ENCODE data around the gene VIL1. TPM values are rescaled to one million over a fixed set of nuclear protein-coding genes. Genes with fewer than 3 reads are reported as not detected.

Gene VIL1
- not detected in 2 replicates for total RNA-seq (ENCODE audit: low replicate concordance)

DNA sequence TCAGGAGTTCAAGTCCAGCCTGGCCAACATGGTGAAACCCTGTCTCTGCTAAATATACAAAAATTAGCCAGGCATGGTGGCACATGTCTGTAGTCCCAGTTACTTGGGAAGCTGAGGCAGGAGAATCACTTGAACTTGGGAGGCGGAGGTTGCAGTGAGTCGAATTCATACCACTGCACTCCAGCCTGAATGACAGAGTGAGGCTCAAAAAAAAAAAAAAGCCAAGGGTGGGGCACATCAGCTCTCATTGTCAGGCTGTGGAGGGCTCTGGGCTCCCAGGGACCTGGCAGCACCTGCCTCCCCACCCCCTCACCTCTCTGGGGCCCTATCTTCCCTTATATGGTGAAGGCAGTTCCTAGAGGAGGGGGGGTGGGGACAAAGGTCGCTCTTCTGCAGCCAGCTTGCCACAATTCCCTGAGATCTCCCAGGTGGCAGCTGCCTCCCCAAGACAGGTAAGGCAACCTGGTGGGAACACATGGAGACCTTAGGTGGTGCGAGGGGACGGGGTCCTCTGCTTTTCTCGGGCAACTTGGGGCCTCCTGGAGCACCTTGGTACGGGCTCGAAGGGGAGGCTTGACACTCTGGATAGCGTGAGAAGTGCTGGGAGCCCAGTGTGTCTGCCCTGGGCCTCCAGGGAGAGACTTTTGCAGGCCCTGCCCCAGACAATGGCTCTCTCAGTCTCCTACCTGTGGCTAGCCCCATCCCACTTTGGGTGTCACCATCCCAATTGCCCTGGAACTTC is at the start of gene VIL1:
Gene VIL1 (plus strand): TSS at position 407 of the 742 bp plus-strand sequence. CDS start 4,656 bp downstream, outside the sequence.
- TF ChIP-seq, protein P1, sequence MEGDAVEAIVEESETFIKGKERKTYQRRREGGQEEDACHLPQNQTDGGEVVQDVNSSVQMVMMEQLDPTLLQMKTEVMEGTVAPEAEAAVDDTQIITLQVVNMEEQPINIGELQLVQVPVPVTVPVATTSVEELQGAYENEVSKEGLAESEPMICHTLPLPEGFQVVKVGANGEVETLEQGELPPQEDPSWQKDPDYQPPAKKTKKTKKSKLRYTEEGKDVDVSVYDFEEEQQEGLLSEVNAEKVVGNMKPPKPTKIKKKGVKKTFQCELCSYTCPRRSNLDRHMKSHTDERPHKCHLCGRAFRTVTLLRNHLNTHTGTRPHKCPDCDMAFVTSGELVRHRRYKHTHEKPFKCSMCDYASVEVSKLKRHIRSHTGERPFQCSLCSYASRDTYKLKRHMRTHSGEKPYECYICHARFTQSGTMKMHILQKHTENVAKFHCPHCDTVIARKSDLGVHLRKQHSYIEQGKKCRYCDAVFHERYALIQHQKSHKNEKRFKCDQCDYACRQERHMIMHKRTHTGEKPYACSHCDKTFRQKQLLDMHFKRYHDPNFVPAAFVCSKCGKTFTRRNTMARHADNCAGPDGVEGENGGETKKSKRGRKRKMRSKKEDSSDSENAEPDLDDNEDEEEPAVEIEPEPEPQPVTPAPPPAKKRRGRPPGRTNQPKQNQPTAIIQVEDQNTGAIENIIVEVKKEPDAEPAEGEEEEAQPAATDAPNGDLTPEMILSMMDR (IDR thresholded peaks at IDR 0.05; ENCODE audit: insufficient read depth, low read length) = no peak
- DNase-seq (ENCODE audit: low read depth) = no peak

DNA sequence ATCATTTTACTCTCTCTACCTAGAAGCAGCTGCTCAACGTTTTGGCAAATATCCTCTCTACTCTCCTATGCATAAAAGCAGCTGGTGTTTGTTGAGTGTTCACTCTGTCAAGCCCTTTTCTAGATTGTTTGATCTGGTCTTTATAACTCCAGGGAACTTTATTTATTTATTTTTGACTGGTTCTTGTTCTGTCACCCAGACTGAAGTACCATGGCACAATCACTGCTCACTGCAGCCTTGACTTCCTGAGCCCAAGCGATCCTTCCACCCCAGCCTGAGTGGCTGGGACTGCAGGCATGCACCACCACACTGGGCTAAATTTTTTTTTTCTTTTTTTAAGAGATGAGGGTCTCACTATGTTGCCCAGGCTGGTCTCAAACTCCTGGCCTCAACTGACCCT is 49.6 kb upstream of the VIL1 start:
- DNase-seq (ENCODE audit: low read depth) = no peak
- H3K4me3 ChIP-seq (ENCODE audit: low read depth, low read length) = no peak overlapping the region
- TF ChIP-seq, protein P1 (IDR thresholded peaks at IDR 0.05; ENCODE audit: insufficient read depth, low read length) = no peak

More for the DNA sequence above, at the start of gene VIL1:
- H3K4me3 ChIP-seq (ENCODE audit: low read depth, low read length) = no peak within 1 kb of the TSS

- TF ChIP-seq, protein P1 (IDR thresholded peaks at IDR 0.05; ENCODE audit: insufficient read depth, low read length) = no peak
- H3K4me3 ChIP-seq (ENCODE audit: low read depth, low read length) = no peak overlapping the region
- peak; percentile 48 for DNase-seq (ENCODE audit: low read depth)
Measured at GRCh38 chr2:218370410-218371063, 48.4 kb upstream of the VIL1 start.

DNA sequence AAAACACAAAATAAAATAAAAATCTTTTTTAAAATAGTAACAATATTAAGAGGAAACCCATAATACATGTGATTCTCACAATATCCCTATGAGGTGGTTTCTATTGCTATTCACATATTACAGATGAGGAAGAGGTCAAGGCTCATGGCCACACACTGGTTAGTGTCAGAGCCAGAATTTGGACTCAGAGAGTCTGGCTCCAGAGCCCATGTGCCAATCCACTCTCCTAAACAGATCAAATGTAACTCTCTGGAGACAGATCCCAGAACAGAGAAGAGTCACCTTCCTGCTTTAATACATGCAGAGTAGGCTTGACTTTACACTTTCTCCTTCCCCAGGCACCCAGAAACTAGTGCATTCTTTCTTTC is 47.0 kb upstream of the VIL1 start:
- no peak for DNase-seq (ENCODE audit: low read depth)
- no peak overlapping the region for H3K4me3 ChIP-seq (ENCODE audit: low read depth, low read length)
- TF ChIP-seq, protein P1 (IDR thresholded peaks at IDR 0.05; ENCODE audit: insufficient read depth, low read length) = no peak

GRCh38 chr2:218374795-218375194 is 44.1 kb upstream of the VIL1 start:
- no peak for DNase-seq (ENCODE audit: low read depth)
- TF ChIP-seq, protein P1 (IDR thresholded peaks at IDR 0.05; ENCODE audit: insufficient read depth, low read length) = no peak

DNA sequence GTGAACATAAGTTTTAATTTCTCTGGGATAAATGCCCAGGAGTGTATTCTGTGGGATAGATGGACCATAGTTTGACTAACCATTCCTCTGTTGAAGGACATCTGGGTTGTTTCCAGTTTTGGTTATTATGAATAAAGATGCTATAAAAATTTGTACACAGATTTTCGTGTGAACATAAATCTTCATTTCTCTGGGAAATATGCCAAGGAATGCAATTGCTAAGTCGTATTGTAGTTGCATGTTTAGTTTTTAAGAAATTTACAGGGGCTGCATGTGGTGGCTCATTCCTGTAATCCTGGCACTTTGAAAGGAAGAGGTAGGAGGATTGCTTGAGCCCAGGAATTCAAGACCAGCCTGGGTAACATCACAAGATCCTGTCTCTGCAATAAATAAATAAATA is 43.7 kb upstream of the VIL1 start:
- DNase-seq (ENCODE audit: low read depth) = peak; percentile 82
- H3K4me3 ChIP-seq (ENCODE audit: low read depth, low read length) = no peak overlapping the region
- TF ChIP-seq, protein P1 (IDR thresholded peaks at IDR 0.05; ENCODE audit: insufficient read depth, low read length) = no peak

More at GRCh38 chr2:218374795-218375194, 44.1 kb upstream of the VIL1 start:
- H3K4me3 ChIP-seq (ENCODE audit: low read depth, low read length) = no peak overlapping the region
